GM18870 (cell line): ENCODE measurements around the gene KRT86.
"Not testable (repeated sequence)": the region's sequence is repeated elsewhere in the genome, so short reads cannot be mapped to it uniquely, and the experiment has no call there.

Experiments
- ATAC-seq: cut with Tn5 transposase; IDR thresholded peaks from one replicate; pipeline ENCODE4 v1.9.1; 2021; ENCODE audit warnings: moderate library complexity; ENCODE audit not compliant: unreplicated experiment

KRT86 gene

GRCh38 chr12:52238916-52239646 is 35.4 kb upstream of the KRT86 start:
- no peak for ATAC-seq

DNA sequence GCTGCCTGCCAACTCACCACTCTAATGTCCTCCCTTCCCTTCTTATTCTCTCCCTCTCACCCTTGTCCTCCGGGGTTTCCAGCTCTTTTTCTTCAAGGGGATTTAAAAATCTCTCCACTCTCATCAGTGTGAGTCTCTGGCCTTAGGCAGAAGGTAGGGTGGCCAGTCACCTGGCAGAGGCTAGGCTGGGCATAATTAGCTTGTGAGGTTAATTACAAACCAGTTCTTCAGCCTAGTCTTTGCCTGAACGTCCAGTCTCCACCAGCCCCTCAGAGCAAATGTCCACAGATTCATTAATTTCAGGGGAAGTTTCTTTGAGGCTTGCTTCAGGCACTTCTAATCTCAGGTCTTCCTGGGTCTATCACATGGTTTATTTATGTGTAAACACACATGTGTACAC is 34.7 kb upstream of the KRT86 start:
- no peak for ATAC-seq

DNA sequence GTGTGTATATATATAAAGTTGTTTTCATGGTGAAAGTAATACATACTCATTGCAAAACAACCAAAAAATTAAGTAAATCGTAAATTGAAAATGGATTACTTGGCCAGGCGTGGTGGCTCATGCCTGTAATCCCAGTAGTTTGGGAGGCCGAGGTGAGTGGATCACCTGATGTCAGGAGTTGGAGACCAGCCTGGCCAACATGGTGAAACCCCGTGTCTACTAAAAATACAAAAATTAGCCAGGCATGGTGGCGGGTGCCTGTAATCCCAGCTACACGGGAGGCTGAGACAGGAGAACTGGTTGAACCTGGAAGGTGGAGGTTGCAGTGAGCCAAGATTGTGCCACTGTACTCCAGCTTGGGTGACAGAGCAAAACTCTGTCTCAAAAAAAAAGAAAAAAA is 34.2 kb upstream of the KRT86 start:
- not testable (repeated sequence) for ATAC-seq

GRCh38 chr12:52241205-52241842 is 33.1 kb upstream of the KRT86 start:
- ATAC-seq = no peak

- no peak for ATAC-seq
Observed at GRCh38 chr12:52242442-52243258, 31.8 kb upstream of the KRT86 start.

DNA sequence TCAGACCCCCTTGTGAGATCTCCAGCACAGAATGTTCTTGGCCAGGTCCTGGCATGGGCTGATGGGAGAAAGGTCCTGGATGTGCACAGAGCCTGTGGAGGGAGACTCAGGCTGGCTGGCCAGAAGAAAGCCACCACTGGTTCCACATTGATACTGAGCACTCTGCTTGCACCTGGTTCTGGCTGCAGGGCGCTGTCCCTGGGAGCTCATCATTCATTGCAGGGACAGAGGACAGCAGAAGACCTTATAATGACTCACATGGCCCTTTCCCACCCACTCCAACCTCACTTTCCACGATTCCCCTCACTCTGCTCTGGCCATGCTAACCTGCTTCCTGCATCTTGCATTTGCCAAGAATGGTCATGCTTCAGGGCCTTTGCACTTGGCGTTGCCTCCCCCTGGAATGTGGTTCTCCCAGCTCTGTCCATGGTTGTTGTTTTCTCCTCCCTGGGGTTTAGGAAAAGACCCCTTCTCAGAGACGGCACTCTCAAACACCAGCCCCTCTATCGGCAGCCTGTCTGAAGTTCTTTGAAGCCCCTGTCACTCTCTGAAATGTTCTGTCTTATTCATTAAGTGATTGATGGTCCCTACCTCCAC is 31.1 kb upstream of the KRT86 start:
- ATAC-seq = no peak

DNA sequence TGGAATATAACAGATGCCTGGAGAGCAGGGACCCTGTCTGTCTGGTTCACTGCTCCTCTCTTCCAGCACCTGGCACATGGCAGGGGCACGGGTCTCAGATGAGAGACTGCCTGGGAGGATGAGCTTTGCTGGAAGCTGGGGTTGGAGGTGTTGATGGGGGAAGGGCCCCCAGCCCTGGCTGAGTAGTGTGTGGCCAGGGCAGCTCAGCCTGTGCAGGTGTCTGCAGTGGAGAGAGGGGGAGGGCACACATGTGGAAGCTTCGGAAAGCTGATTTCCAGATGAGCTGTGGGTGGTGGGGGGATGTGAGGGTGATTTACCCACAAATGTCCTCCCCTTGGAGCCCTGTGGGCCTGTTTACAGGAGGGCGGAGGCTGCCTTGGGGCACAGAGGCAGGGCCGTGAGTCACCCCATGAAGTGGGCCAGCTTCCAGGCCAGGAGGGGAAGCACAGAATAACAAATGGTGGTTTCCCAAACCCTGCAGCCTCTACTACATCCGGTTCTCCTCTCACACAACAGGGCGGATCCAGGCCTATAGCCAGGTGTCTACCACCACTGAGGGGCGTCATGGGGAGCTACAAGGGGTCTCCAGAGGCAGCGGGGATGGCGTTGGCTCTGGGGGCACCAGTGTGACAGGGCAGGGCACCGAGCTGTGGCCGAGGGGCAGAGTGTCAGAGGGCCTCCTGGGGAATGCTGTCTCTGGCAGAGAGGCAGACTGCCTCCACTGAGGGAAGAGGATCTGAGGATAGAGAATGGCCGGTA is 30.4 kb upstream of the KRT86 start:
- ATAC-seq = peak; percentile 91

DNA sequence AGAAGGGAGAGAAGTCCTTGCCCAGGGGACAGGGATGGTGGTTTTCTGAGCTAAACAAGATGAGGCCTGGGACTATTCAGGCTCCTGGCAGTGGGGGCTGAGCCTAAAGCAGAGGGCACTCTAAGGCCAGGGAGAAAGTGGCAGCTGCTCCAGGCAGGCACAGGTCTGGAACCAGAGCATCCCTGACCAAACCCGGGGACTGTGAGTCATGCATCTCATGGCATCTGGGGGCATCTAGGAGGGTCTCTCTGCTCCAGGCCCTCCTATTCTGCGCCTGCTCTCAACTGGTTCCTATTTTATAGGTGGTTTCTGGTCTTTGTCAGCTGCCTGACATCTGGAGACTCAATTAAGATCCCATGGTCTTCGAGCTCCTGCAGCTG is 29.8 kb upstream of the KRT86 start:
- peak; percentile 8 for ATAC-seq

GRCh38 chr12:52245259-52245961 is 29.0 kb upstream of the KRT86 start:
- ATAC-seq = no peak

DNA sequence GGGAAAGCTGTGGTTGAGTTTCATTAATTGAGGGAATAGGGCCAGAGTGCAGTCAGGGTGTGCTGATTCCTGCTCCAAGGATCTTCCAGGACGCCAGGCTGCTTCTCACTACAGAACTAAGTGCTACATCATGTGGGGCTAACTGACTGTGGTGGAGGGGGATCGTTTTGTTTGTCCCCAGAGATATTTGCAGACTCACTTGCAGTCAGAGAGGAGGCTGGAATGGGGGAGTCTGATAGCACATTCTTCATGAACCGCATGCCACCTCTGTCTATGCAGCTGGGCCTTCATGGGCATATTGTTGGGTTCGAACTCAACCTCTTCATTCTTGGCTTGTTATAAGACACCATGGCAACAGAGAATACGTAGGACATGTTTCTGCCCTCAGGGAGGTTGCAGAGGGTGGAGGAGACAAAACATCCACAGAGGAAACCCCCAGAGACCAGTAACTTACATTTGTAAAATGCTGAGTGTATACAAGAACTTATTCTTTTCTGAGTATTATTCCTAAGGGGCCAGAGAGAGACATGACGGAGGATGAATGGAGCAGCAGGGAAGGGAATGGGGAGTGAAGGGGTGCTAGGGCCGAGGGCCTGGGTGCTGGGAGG is 28.4 kb upstream of the KRT86 start:
- ATAC-seq = no peak

DNA sequence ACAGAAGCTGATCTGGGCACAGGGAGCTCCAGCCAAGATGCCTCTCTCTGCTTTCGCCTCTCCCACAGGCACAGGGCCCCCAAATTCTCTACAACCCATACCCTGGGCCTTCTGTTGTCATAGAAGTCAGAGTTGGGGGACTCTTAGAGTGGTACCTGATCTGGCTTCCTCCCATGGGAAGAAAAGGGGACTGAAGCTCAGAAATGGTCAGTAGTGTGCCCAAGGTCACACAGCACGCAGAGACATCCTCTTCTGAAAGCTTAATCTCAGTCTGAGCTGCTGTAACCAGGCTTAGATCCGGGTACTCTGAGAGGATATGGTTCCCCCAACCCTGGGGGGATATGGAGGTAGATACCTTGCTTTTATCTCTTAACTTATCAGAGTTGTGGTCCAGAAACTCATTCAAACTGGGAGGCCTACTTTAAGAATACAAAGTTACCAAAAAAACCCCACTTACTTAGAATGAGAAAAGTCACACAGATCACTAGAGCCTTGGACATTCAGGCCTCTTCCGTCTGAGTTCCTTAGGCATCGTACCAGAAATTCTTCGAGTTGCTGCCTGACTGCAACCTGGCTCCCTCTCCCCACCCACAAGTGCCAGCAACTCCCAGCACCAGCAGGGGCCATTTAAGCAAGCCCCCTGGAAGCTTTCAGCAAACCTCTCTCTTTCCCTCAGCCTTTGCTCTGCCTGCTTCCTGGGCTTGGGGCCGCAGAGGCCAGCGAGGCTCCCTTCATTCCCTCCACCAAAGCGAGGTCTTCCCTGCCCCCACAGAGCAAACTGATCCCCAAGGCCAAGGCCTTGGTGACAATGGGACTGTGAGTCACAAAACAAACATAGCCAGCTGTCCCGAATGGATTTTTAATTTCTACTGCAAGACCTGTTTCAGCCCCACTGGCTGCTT is 27.5 kb upstream of the KRT86 start:
- ATAC-seq = no peak

- no peak for ATAC-seq
Observed at GRCh38 chr12:52247622-52248540, 26.6 kb upstream of the KRT86 start.

DNA sequence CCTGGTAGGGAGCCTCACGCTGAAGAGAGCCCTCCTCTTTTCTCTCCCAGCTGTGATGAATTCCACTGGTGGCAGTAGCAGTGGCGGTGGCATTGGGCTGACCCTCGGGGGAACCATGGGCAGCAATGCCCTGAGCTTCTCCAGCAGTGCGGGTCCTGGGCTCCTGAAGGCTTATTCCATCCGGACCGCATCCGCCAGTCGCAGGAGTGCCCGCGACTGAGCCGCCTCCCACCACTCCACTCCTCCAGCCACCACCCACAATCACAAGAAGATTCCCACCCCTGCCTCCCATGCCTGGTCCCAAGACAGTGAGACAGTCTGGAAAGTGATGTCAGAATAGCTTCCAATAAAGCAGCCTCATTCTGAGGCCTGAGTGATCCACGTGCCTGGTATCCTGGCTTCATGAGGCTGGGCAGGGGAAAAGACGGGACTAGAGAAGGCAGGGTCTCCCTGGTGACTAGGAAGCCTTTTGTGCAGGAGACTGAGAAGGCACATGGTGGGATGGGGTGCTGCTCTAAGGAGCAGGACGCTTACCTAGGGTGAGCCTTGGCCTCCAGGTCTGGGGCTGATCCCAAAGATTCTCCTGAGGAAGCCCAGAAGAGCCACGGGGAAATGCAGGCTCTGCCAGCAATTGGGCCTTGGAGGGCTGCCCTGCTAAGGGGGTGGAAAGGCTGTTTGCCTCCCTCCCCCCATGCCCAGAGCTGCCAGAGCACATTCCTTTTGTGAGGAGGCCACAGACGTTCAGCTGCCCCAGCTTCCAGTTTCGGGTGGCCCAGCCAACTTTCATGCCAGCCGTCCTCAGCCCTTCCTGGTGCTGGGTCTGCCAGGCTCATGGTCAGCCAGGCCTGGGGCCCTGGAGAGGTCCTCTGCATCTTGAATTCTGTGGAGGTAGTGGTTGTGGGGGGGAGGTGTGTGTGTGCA is 25.6 kb upstream of the KRT86 start:
- no peak for ATAC-seq

- no peak for ATAC-seq
Observed at GRCh38 chr12:52249511-52250047, 24.9 kb upstream of the KRT86 start.

DNA sequence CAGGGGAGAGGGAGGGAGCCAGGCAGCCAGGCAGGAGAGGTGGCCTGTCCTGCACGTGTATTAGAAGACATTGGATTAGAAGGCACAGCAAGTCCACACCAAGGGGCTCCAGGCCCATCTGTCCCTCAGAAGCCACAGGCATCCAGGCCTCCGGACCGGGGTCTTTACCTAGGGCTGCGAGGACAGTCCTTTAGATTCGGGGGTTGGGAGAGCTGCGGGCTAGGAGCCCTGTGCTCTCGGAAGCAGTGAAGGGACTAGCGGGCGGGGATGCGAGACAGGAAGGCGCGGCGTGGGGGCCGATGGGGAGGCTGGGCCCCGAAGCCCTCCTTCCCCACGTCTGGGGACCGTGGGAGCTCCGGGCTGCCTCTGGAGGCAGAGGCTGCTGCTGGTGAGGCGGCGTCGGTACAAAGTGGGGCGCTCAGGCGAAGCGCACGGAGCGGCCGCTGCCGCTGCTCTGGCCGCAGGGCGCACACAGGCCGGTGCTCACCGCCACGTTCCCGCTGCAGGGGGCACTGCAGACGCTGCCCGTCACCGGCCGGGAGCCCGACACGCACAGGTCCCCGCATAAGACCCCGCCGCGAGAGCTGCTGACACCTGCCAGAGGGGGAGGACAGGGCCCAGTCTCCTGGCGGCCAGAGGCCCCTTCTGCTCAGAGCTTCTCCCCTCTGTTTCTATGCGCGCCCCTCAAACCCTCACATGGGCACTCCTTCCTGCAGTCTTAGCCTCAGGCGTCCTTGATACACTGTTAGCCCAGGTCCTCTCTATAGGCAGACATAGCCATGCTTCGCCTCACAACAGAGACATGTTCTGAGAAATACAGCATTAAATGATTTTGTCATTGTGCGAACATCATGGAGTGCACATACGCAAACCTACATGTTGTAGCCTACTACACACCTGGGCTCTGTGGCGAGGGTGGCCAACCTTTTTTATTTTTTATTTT is 24.1 kb upstream of the KRT86 start:
- ATAC-seq = no peak
